ENCODE data around the gene LIX1L. TPM values are rescaled to one million over a fixed set of nuclear protein-coding genes. Genes with fewer than 3 reads are reported as not detected.
"Not testable (repeated sequence)": the region's sequence is repeated elsewhere in the genome, so short reads cannot be mapped to it uniquely, and the experiment has no call there.

The LIX1L gene
- total RNA-seq, 2 experiments from 2014 or later = 11.6 to 26.3 TPM

DNA sequence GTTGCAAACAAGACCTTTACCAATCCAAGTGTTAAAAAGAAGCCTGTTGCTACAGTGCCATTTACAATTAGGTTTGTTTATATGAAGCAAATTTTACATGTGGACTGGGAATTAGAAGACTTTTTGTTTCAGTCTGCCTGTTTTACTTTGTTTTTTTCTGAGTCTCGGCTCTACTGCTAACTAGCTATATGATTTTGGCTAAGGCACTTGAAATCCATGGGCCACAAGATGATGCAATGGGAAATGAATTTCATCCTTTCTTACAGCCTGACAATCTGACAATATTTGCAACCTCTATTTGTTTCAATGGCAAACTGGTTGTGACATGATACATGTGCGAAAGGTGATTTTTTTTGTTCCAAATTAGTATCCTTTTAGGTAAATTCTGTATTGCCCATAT, 35.6 kb downstream of the LIX1L start:
- Histone ChIP-seq H3K4me3 (ENCODE audit: low read depth, low read length, poor library complexity, severe bottlenecking) (no peak overlapping the region), H3K27ac (ENCODE audit: low read depth, low read length, poor library complexity, severe bottlenecking) (no peak overlapping the region), H4K20me1 (ENCODE audit: insufficient read depth, low read length) (no peaks in the 10 kb centered on the region; the same call in 1 of the 2 replicates), H3K79me2 (ENCODE audit: insufficient read depth, low read depth, low read length) (peaks cover 16% of the 10 kb centered on the region), H3K36me3 (ENCODE audit: insufficient read depth, low read length) (peaks cover 41% of the 10 kb centered on the region), H2AFZ (ENCODE audit: low read length) (no peak overlapping the region), H3K4me2 (ENCODE audit: low read length) (no peak overlapping the region), H3K4me1 (ENCODE audit: insufficient read depth, low read length, poor library complexity, severe bottlenecking) (peaks cover 23% of the 10 kb centered on the region), H3K9me2 (ENCODE audit: insufficient read depth, low read length) (no peaks in the 10 kb centered on the region), H3K9me3 (ENCODE audit: low read length) (no peaks in the 10 kb centered on the region)
- TF ChIP-seq EZH2phosphoT487 (IDR thresholded peaks at IDR 0.05; ENCODE audit: borderline replicate concordance, low read depth, low read length) = no peak
- TF ChIP-seq, protein P1, sequence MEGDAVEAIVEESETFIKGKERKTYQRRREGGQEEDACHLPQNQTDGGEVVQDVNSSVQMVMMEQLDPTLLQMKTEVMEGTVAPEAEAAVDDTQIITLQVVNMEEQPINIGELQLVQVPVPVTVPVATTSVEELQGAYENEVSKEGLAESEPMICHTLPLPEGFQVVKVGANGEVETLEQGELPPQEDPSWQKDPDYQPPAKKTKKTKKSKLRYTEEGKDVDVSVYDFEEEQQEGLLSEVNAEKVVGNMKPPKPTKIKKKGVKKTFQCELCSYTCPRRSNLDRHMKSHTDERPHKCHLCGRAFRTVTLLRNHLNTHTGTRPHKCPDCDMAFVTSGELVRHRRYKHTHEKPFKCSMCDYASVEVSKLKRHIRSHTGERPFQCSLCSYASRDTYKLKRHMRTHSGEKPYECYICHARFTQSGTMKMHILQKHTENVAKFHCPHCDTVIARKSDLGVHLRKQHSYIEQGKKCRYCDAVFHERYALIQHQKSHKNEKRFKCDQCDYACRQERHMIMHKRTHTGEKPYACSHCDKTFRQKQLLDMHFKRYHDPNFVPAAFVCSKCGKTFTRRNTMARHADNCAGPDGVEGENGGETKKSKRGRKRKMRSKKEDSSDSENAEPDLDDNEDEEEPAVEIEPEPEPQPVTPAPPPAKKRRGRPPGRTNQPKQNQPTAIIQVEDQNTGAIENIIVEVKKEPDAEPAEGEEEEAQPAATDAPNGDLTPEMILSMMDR (conservative IDR thresholded peaks at IDR 0.05; ENCODE audit: low read length) = no peak
- intact Hi-C loops (cut with micrococcal nuclease; ENCODE audit: unreplicated experiment) = no loop called here
- ChIA-PET CTCF (ENCODE audit: unreplicated experiment) (no interaction called here), POLR2A (no interaction called here)
- no peak for DNase-seq (ENCODE audit: low spot score)
- no TSS peak for BruUV-seq (replicated peaks)

DNA sequence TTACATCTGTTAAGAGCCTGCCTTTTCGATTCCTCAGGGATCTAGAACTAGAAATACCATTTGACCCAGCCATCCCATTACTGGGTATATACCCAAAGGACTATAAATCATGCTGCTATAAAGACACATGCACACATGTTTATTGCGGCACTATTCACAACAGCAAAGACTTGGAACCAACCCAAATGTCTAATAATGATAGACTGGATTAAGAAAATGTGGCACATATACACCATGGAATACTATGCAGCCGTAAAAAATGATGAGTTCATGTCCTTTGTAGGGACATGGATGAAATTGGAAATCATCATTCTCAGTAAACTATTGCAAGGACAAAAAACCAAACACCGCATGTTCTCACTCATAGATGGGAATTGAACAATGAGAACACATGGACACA, 37.5 kb downstream of the LIX1L start:
- CTCF ChIA-PET (ENCODE audit: unreplicated experiment) = not testable (repeated sequence)

DNA sequence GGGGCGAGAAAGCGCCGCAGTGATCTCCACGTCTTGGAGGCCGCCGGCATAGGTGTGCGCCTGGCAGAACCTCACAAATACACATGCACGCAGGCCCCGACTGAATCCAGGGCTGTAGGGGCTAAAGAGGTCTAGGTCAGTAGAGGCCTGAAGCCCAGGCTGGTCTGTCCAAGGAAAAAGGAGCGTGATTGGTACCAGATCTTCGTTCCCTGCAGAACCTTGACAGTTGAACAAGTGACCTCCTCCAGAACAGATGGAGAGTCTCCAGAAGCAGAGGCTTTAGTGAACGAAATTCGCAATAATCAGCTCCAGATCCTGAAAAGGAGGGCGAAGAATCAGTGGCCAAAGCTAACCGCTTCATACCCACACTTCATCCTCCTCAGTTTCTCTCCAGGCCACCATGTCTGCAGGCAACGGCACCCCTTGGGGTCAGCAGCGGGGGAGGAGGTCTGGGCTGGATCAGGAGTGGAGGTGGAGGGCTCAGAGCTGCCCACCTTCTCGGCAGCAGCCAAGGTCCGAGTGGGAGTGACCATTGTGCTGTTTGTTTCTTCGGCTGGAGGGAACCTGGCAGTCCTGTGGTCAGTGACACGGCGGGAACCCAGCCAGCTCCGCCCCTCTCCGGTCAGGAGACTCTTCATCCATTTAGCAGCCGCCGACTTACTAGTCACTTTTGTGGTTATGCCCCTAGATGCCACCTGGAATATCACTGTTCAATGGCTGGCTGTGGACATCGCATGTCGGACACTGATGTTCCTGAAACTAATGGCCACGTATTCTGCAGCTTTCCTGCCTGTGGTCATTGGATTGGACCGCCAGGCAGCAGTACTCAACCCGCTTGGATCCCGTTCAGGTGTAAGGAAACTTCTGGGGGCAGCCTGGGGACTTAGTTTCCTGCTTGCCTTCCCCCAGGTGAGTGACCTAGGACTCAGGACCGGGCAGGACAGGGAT, 38.6 kb downstream of the LIX1L start:
- ChIA-PET CTCF (ENCODE audit: unreplicated experiment) (interaction anchor here (0.6 to 0.9 kb wide), 3 partner anchors 8 to 83 kb away, joined by 3 read pairs; partner anchors contain the start of genes POLR3GL and RBM8A), POLR2A (interaction anchor here (0.6 to 2.0 kb wide), 6 partner anchors 8 to 129 kb away, joined by 3 to 9 read pairs (median 4); partner anchors contain the start of genes LIX1L and RBM8A)
- H2AFZ ChIP-seq (ENCODE audit: low read length) = peak overlapping the region; percentile 70; the same call in 1 of the 2 replicates
- no peak for DNase-seq (ENCODE audit: low spot score)
- peak overlapping the region; percentile 85 for H3K4me3 ChIP-seq (ENCODE audit: low read depth, low read length, poor library complexity, severe bottlenecking)
- BruUV-seq (replicated peaks) = no TSS peak
- no peaks in the 10 kb centered on the region for H3K79me2 ChIP-seq (ENCODE audit: insufficient read depth, low read depth, low read length)
- no peaks in the 10 kb centered on the region for H4K20me1 ChIP-seq (ENCODE audit: insufficient read depth, low read length)
- peaks cover 16% of the 10 kb centered on the region for H3K4me1 ChIP-seq (ENCODE audit: insufficient read depth, low read length, poor library complexity, severe bottlenecking)
- peak overlapping the region; percentile 77 for H3K4me2 ChIP-seq (ENCODE audit: low read length)
- peaks cover 33% of the 10 kb centered on the region for H3K36me3 ChIP-seq (ENCODE audit: insufficient read depth, low read length)
- H3K9me3 ChIP-seq (ENCODE audit: low read length) = no peaks in the 10 kb centered on the region
- TF ChIP-seq, protein P1 (conservative IDR thresholded peaks at IDR 0.05; ENCODE audit: low read length) = no peak
- TF ChIP-seq EZH2phosphoT487 (IDR thresholded peaks at IDR 0.05; ENCODE audit: borderline replicate concordance, low read depth, low read length) = no peak
- intact Hi-C loops (cut with micrococcal nuclease; ENCODE audit: unreplicated experiment) = no loop called here
- H3K27ac ChIP-seq (ENCODE audit: low read depth, low read length, poor library complexity, severe bottlenecking) = peak overlapping the region; percentile 58
- H3K9me2 ChIP-seq (ENCODE audit: insufficient read depth, low read length) = no peaks in the 10 kb centered on the region

More for the DNA sequence above, 37.5 kb downstream of the LIX1L start:
- H3K9me3 ChIP-seq (ENCODE audit: low read length); intact Hi-C loops (cut with micrococcal nuclease; ENCODE audit: unreplicated experiment); H3K4me3 ChIP-seq (ENCODE audit: low read depth, low read length, poor library complexity, severe bottlenecking); H3K79me2 ChIP-seq (ENCODE audit: insufficient read depth, low read depth, low read length); H3K9me2 ChIP-seq (ENCODE audit: insufficient read depth, low read length); DNase-seq (ENCODE audit: low spot score); H2AFZ ChIP-seq (ENCODE audit: low read length); POLR2A ChIA-PET; H3K4me2 ChIP-seq (ENCODE audit: low read length); H4K20me1 ChIP-seq (ENCODE audit: insufficient read depth, low read length); H3K27ac ChIP-seq (ENCODE audit: low read depth, low read length, poor library complexity, severe bottlenecking); BruUV-seq (replicated peaks): not testable (repeated sequence)
- H3K36me3 ChIP-seq (ENCODE audit: insufficient read depth, low read length) = peaks cover 36% of the 10 kb centered on the region
- H3K4me1 ChIP-seq (ENCODE audit: insufficient read depth, low read length, poor library complexity, severe bottlenecking) = peaks cover 16% of the 10 kb centered on the region

Data from OCI-LY7 (cell line).